Posterior vena cava (tissue), 2 donors: ENCODE results near the gene KCMF1. TPM values are rescaled to one million over a fixed set of nuclear protein-coding genes. Genes with fewer than 3 reads are reported as not detected.

Experiments
- DNase-seq: peaks from one replicate; pipeline ENCODE4 v3.0.0-alpha.2; 2020; ENCODE audit warnings: low spot score
- intact Hi-C, 2 donors: fragments of 100-400 bp; cut with DNase I; formaldehyde crosslinking; loops; one replicate each; pipeline versions ENCODE4 v1.14.1 to v1.14.2; 2022 to 2023
- total RNA-seq, 2 donors: library from RNA; stranded (reverse); fragmentation: NEBNext Ultra II Directional; extraction: Animal tissue kit (Norgen Biotek cat#: 25700); gene quantifications; one replicate each; pipeline ENCODE4 v1.2.1, GENCODE V29; 2021
- donor health status: DM: yes; HTN: yes; CAD: no.
- donor health status: DM: yes; HTN: yes; CAD: no.

The KCMF1 gene
- total RNA-seq, 2 donors from 2014 or later, result 56.9 to 73.4 TPM

- intact Hi-C loops, result no loop called here
Measured at GRCh38 chr2:85106489-85107180, 135.7 kb downstream of the KCMF1 start.

More at GRCh38 chr2:85106489-85107180, 135.7 kb downstream of the KCMF1 start:
- DNase-seq, result no peak

Other genes starting within 250 kb of the KCMF1 start
- 1 to 10 TPM; 1.0 to 2.6 TPM for gene TRABD2A, start 90.1 kb upstream of the KCMF1 start, total RNA-seq
- gene TMSB10, start 65.5 kb upstream of the KCMF1 start, total RNA-seq, result 1,000 to 10,000 TPM; 1,249 to 1,274 TPM
- gene TCF7L1, start 162.2 kb downstream of the KCMF1 start, total RNA-seq, result 10 to 100 TPM; 23.1 to 25.9 TPM